Ovary (tissue), 3 donors: ENCODE results near the gene INAVA.

Experiments used
- EP300 ChIP-seq: sonication (generic); formaldehyde crosslinking; IDR thresholded peaks from one replicate; pipeline ENCODE4 v1.6.1; 2017; ENCODE audit warnings: antibody characterized with exemption
- POLR2A ChIP-seq: fragments of 450-650 bp; IDR thresholded peaks from one replicate; pipeline ENCODE4 v1.6.1; 2017; ENCODE audit warnings: antibody characterized with exemption, mild to moderate bottlenecking, moderate library complexity
- TF ChIP-seq, protein P1 (sequence below), 3 donors: fragments of 450-650 bp in 2 of 3; fragments of 200-600 bp in 1 of 3; IDR thresholded peaks; one replicate each; pipeline versions ENCODE4 v1.5.1 to v1.8.0; 2016 to 2022; ENCODE audit warnings: antibody characterized with exemption in 3 of 3, mild to moderate bottlenecking in 1 of 3
- donor health status: DM: no; HTN: no; CAD: no.

GRCh38 chr1:200900877-200901276 is 6.2 kb downstream of the INAVA start:
- TF ChIP-seq, protein P1, sequence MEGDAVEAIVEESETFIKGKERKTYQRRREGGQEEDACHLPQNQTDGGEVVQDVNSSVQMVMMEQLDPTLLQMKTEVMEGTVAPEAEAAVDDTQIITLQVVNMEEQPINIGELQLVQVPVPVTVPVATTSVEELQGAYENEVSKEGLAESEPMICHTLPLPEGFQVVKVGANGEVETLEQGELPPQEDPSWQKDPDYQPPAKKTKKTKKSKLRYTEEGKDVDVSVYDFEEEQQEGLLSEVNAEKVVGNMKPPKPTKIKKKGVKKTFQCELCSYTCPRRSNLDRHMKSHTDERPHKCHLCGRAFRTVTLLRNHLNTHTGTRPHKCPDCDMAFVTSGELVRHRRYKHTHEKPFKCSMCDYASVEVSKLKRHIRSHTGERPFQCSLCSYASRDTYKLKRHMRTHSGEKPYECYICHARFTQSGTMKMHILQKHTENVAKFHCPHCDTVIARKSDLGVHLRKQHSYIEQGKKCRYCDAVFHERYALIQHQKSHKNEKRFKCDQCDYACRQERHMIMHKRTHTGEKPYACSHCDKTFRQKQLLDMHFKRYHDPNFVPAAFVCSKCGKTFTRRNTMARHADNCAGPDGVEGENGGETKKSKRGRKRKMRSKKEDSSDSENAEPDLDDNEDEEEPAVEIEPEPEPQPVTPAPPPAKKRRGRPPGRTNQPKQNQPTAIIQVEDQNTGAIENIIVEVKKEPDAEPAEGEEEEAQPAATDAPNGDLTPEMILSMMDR (IDR thresholded peaks at IDR 0.05) = no peak
- TF ChIP-seq POLR2A (no peak), EP300 (no peak)
